Measurements from ENCODE around the gene PARVB. TPM values are rescaled to one million over a fixed set of nuclear protein-coding genes. Genes with fewer than 3 reads are reported as not detected.

The PARVB gene
- total RNA-seq, 1 donor from 2014 or later = 122 TPM

DNA sequence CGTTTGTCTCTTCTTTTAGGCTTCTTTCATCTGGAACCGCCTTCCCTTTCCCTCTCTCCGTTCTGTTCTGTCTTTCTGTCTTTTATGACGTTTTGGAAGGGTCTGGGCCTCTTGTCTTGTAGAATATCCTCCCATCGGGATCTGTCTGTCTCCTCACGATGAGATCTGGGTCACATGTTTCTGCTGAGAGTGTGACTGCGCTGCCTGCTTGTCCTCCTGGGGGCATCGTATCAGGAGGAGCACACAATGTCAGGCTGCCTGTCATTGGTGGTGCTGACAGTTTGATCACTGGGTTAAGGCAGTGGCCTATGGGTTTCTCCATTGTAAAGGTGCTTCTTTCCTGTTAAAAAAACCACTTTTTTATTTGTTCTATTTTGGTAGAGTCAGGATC lies 96.2 kb downstream of the PARVB start:
- peaks cover 5% of the 10 kb centered on the region for H3K9me3 Mint-ChIP-seq
- intact Hi-C loops (cut with micrococcal nuclease) = no loop called here
- H3K36me3 Mint-ChIP-seq (ENCODE audit: low read depth) = peaks cover 27% of the 10 kb centered on the region
- H3K4me1 Mint-ChIP-seq (ENCODE audit: low read depth) = peaks cover 1% of the 10 kb centered on the region
- H3K4me3 Mint-ChIP-seq (ENCODE audit: low read depth) = no peak overlapping the region
- H3K27ac Mint-ChIP-seq = no peak overlapping the region
- no peaks in the 10 kb centered on the region for H3K27me3 Mint-ChIP-seq (ENCODE audit: low read depth)
- no peak for DNase-seq (ENCODE audit: low spot score)

DNA sequence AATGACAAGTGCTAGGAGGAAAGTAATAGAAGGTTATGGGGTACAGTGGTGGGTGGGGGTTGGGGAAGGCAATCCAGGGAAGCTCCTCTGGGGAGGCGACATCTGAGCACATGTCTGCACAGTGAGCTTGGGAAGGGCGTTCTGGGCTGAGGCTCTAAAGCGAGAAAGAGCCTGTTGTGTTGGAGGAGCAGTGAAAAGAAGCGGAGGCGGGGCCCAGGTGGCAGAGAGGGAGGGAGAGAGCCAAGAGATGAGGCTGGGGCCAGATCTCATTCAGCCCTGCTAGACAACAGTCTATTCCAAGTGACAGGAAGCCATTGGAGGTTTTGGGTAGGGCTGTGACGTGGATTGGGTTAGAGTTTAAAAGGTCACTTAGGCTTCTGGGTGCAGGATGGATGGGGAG lies 101.3 kb downstream of the PARVB start:
- H3K36me3 Mint-ChIP-seq (ENCODE audit: low read depth) = peaks cover 48% of the 10 kb centered on the region
- intact Hi-C loops (cut with micrococcal nuclease) = no loop called here
- no peaks in the 10 kb centered on the region for H3K27me3 Mint-ChIP-seq (ENCODE audit: low read depth)
- peaks cover 14% of the 10 kb centered on the region for H3K4me1 Mint-ChIP-seq (ENCODE audit: low read depth)
- H3K9me3 Mint-ChIP-seq = peaks cover 25% of the 10 kb centered on the region
- H3K27ac Mint-ChIP-seq = no peak overlapping the region
- no peak overlapping the region for H3K4me3 Mint-ChIP-seq (ENCODE audit: low read depth)
- DNase-seq (ENCODE audit: low spot score) = no peak

- peaks cover 23% of the 10 kb centered on the region for H3K4me1 Mint-ChIP-seq (ENCODE audit: low read depth)
- H3K4me3 Mint-ChIP-seq (ENCODE audit: low read depth) = no peak overlapping the region
- H3K36me3 Mint-ChIP-seq (ENCODE audit: low read depth) = peaks cover 53% of the 10 kb centered on the region
- H3K27me3 Mint-ChIP-seq (ENCODE audit: low read depth) = no peaks in the 10 kb centered on the region
- no peak for DNase-seq (ENCODE audit: low spot score)
- no peak overlapping the region for H3K27ac Mint-ChIP-seq
- peaks cover 25% of the 10 kb centered on the region for H3K9me3 Mint-ChIP-seq
- intact Hi-C loops (cut with micrococcal nuclease) = no loop called here
These were observed 102.7 kb downstream of the PARVB start for GRCh38 chr22:44126807-44127206.

DNA sequence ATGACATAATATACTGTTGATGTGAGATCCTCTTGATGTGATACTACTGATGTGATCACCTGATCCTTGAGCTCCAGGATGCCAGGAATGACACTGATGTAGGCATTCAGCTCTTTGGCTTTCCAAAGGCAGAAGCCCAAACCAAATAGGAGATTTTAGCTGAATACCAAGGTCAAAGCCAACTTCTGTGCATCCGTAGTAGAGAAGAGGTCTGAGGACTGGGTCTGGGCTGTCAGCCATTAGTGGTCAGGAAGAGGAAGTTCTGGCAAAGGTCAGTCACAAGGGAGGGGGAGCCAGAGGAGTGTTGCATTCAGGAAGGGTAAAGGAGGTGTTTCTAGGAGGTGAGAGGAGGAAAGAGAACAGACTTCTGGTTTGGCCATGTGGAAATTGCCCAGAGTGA lies 103.3 kb downstream of the PARVB start:
- intact Hi-C loops (cut with micrococcal nuclease) = no loop called here
- Mint-ChIP-seq H3K36me3 (ENCODE audit: low read depth) (peaks cover 53% of the 10 kb centered on the region), H3K27me3 (ENCODE audit: low read depth) (no peaks in the 10 kb centered on the region), H3K27ac (no peak overlapping the region), H3K4me3 (ENCODE audit: low read depth) (no peak overlapping the region), H3K9me3 (peaks cover 25% of the 10 kb centered on the region), H3K4me1 (ENCODE audit: low read depth) (peaks cover 23% of the 10 kb centered on the region)
- no peak for DNase-seq (ENCODE audit: low spot score)

DNA sequence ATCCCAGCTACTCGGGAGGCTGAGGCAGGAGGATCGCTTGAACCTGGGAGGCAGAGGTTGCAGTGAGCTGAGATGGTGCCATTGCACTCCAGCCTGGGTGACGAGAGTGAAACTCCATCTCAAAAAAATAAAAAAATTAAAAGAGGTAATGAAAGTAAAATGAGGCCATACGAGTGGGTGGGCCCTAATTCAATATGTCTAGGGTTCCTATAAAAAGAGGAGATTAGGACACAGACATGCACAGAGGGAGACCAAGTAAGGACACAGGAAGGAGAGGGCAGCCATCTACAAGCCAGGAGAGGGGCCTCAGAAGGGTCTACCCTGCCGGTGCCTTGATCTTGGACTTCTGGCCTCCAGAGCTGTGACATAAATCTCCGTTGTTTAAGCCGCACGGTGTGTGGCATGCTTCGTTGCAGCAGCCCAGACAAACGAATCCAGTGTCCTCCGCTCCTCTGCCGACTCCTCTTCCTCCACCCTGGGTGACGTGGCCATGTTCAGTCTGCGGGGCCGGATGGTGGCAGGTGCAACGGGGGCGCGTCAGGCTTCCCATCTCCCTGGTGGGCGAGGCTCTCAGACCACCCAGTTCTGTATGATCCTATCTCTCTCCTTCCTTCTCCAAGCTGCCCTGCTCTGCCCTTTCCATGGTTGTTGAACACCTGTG lies 105.0 kb downstream of the PARVB start:
- DNase-seq (ENCODE audit: low spot score) = no peak
- Mint-ChIP-seq H3K4me1 (ENCODE audit: low read depth) (peaks cover 28% of the 10 kb centered on the region), H3K27ac (no peak overlapping the region), H3K9me3 (peaks cover 21% of the 10 kb centered on the region), H3K4me3 (ENCODE audit: low read depth) (no peak overlapping the region), H3K36me3 (ENCODE audit: low read depth) (peaks cover 58% of the 10 kb centered on the region), H3K27me3 (ENCODE audit: low read depth) (no peaks in the 10 kb centered on the region)
- intact Hi-C loops (cut with micrococcal nuclease) = no loop called here

DNA sequence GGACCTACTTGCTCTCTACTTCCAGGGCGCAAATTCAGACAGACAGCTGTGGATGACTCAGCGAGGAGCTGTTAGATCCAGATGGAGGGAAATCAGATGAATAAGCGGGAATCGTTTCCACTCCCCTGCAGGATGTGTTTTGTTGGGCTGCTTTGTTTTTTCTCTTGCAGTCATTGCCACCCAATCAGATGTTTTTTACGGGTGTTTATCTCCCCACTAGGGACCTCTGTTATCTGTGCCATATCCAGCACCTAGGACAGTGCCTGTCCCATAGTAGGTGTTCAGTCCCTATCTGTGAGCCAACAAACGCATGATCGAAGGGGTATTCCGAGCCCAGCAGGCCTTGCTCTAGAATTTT lies 105.5 kb downstream of the PARVB start:
- DNase-seq (ENCODE audit: low spot score) = no peak
- peaks cover 33% of the 10 kb centered on the region for H3K4me1 Mint-ChIP-seq (ENCODE audit: low read depth)
- peaks cover 21% of the 10 kb centered on the region for H3K9me3 Mint-ChIP-seq
- intact Hi-C loops (cut with micrococcal nuclease) = no loop called here
- H3K36me3 Mint-ChIP-seq (ENCODE audit: low read depth) = peaks cover 62% of the 10 kb centered on the region
- H3K27me3 Mint-ChIP-seq (ENCODE audit: low read depth) = no peaks in the 10 kb centered on the region
- no peak overlapping the region for H3K27ac Mint-ChIP-seq
- no peak overlapping the region for H3K4me3 Mint-ChIP-seq (ENCODE audit: low read depth)

- Mint-ChIP-seq H3K36me3 (ENCODE audit: low read depth) (peaks cover 62% of the 10 kb centered on the region), H3K9me3 (peaks cover 21% of the 10 kb centered on the region), H3K27ac (no peak overlapping the region), H3K4me1 (ENCODE audit: low read depth) (peaks cover 34% of the 10 kb centered on the region), H3K27me3 (ENCODE audit: low read depth) (no peaks in the 10 kb centered on the region), H3K4me3 (ENCODE audit: low read depth) (no peak overlapping the region)
- intact Hi-C loops (cut with micrococcal nuclease) = no loop called here
- DNase-seq (ENCODE audit: low spot score) = no peak
These were observed 106.1 kb downstream of the PARVB start for GRCh38 chr22:44130076-44130711.

DNA sequence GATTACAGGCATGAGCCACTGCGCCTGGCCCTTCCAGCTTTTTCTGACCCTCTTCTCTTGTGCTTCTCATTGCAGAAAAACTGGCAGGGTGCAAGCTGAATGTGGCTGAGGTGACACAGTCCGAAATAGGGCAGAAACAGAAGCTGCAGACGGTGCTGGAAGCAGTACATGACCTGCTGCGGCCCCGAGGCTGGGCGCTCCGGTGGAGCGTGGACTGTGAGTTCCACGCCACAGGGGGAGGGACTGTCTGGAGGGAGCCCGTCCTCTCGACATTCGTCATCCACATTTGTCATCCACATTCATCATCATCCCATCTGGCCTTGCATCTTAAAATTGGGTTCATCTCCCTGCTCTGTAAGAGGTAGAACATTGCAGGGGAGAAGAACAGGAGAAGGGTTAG lies 107.3 kb downstream of the PARVB start:
- H3K36me3 Mint-ChIP-seq (ENCODE audit: low read depth) = peaks cover 64% of the 10 kb centered on the region
- intact Hi-C loops (cut with micrococcal nuclease) = no loop called here
- no peak overlapping the region for H3K27ac Mint-ChIP-seq
- no peak overlapping the region for H3K4me3 Mint-ChIP-seq (ENCODE audit: low read depth)
- H3K4me1 Mint-ChIP-seq (ENCODE audit: low read depth) = peaks cover 34% of the 10 kb centered on the region
- H3K9me3 Mint-ChIP-seq = peaks cover 23% of the 10 kb centered on the region
- no peaks in the 10 kb centered on the region for H3K27me3 Mint-ChIP-seq (ENCODE audit: low read depth)
- no peak for DNase-seq (ENCODE audit: low spot score)

- H3K4me3 Mint-ChIP-seq (ENCODE audit: low read depth) = no peak overlapping the region
- H3K27ac Mint-ChIP-seq = no peak overlapping the region
- intact Hi-C loops (cut with micrococcal nuclease) = no loop called here
- peaks cover 36% of the 10 kb centered on the region for H3K4me1 Mint-ChIP-seq (ENCODE audit: low read depth)
- H3K27me3 Mint-ChIP-seq (ENCODE audit: low read depth) = no peaks in the 10 kb centered on the region
- peaks cover 64% of the 10 kb centered on the region for H3K36me3 Mint-ChIP-seq (ENCODE audit: low read depth)
- DNase-seq (ENCODE audit: low spot score) = no peak
- peaks cover 22% of the 10 kb centered on the region for H3K9me3 Mint-ChIP-seq
These were observed 108.0 kb downstream of the PARVB start for GRCh38 chr22:44131989-44132685.

DNA sequence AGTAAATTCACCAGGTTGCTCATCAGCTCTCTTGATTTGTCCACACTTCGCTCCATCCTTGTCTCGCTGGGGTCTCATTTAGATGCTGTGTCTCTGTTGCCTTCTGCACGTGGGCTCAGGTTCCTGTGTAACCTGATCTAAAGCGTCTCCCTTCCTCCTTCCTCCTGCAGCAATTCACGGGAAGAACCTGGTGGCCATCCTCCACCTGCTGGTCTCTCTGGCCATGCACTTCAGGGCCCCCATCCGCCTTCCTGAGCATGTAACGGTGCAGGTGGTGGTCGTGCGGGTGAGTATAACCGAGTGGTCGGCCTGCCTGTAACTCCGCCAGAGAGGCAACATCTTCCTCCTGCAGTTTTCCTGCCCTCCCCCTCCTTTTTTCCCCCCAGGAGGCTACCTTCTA lies 108.6 kb downstream of the PARVB start:
- Mint-ChIP-seq H3K36me3 (ENCODE audit: low read depth) (peaks cover 64% of the 10 kb centered on the region), H3K9me3 (peaks cover 20% of the 10 kb centered on the region), H3K4me3 (ENCODE audit: low read depth) (no peak overlapping the region), H3K4me1 (ENCODE audit: low read depth) (peaks cover 33% of the 10 kb centered on the region), H3K27ac (no peak overlapping the region), H3K27me3 (ENCODE audit: low read depth) (no peaks in the 10 kb centered on the region)
- DNase-seq (ENCODE audit: low spot score) = no peak
- intact Hi-C loops (cut with micrococcal nuclease) = no loop called here

DNA sequence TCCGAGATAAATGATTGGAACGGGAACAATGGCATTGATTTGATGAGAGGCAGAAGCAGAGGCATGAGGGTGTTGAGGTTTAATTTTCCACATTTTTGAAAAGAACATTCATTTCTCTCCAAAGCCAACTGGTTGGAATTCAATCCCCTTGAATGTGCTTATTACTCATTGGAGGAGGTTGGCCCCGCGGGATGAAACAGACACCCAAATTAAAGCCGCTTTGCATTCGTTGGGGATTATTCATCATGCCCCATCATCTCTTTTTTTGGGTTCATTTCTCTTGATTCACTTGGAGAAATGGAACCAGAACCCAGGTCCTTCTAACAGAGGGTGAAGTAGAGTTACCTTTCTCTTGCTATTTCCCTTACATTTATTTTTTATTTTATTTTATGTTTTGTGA lies 109.1 kb downstream of the PARVB start:
- Mint-ChIP-seq H3K4me1 (ENCODE audit: low read depth) (peaks cover 33% of the 10 kb centered on the region), H3K36me3 (ENCODE audit: low read depth) (peaks cover 68% of the 10 kb centered on the region), H3K27ac (no peak overlapping the region), H3K4me3 (ENCODE audit: low read depth) (no peak overlapping the region), H3K27me3 (ENCODE audit: low read depth) (no peaks in the 10 kb centered on the region), H3K9me3 (peaks cover 24% of the 10 kb centered on the region)
- DNase-seq (ENCODE audit: low spot score) = no peak
- intact Hi-C loops (cut with micrococcal nuclease) = no loop called here

DNA sequence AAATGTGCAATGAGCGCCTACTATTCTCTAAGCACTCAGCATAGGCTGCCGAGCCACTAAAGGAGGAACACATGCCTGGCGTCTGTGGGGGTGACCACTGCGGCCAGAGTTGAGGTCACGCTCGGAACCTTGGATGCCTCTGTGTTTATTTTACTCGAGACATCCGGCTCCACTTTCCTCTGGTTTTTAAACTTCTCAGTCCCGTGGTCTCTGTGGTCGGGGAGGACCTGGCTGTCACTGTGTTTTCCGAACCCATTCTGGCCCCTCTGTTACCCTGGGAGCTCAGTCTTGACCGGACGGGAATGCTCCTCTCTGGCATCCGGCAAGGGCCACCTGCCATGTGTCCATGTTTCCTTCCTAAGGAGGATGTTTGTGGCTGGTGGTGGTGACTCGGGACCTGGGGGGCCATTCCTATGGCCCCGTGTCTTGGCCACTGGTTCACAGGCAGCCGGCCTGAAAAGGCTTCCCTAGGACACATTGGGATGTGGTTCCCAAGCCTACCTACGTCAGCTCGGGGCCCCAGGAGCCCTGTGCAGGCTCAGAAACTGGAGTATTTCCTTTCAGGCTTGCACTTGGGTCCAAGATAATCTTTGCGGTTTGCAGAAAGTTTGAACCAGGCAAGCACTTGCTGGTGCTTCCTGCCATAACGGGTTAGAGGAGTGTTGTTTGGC lies 109.9 kb downstream of the PARVB start:
- Mint-ChIP-seq H3K4me3 (ENCODE audit: low read depth) (no peak overlapping the region), H3K27me3 (ENCODE audit: low read depth) (no peaks in the 10 kb centered on the region), H3K4me1 (ENCODE audit: low read depth) (peaks cover 33% of the 10 kb centered on the region), H3K36me3 (ENCODE audit: low read depth) (peaks cover 77% of the 10 kb centered on the region), H3K27ac (no peak overlapping the region), H3K9me3 (peaks cover 24% of the 10 kb centered on the region)
- DNase-seq (ENCODE audit: low spot score) = no peak
- intact Hi-C loops (cut with micrococcal nuclease) = no loop called here

- Mint-ChIP-seq H3K27me3 (ENCODE audit: low read depth) (no peaks in the 10 kb centered on the region), H3K4me1 (ENCODE audit: low read depth) (peaks cover 17% of the 10 kb centered on the region), H3K36me3 (ENCODE audit: low read depth) (peaks cover 84% of the 10 kb centered on the region), H3K27ac (no peak overlapping the region), H3K9me3 (peaks cover 24% of the 10 kb centered on the region), H3K4me3 (ENCODE audit: low read depth) (no peak overlapping the region)
- DNase-seq (ENCODE audit: low spot score) = no peak
- intact Hi-C loops (cut with micrococcal nuclease) = no loop called here
These were observed 112.0 kb downstream of the PARVB start for GRCh38 chr22:44136112-44136511.

Data from activated T-helper 2 cell treated with anti-CD3 and anti-CD28 coated beads, Interferon-gamma antibody, Interleukin-2, Interleukin-4, amounts not matched to agents 10 μg/mL and 5 μg/mL and 100 μg/mL, durations not matched to agents 14 hours and 24 hours and 36 hours (primary cell).